HCT116 (cell line): ENCODE measurements around the gene GPC4.
"Not testable (repeated sequence)": the region's sequence is repeated elsewhere in the genome, so short reads cannot be mapped to it uniquely, and the experiment has no call there.

Experiments used
- CTCF ChIP-seq, 3 experiments: fragments of 200-600 bp in 1 of 3; sonication (generic) in 1 of 3; IDR thresholded peaks in 2 of 3; conservative IDR thresholded peaks in 1 of 3; 2 replicates each; pipeline ENCODE4 v1.5.1; 2012 to 2017; ENCODE audit warnings: low read depth in 2 of 3, low read length in 2 of 3, antibody characterized with exemption in 1 of 3, borderline replicate concordance in 1 of 3, control low read depth in 1 of 3, mild to moderate bottlenecking in 1 of 3, mixed read lengths in 1 of 3, mixed run types in 1 of 3, moderate library complexity in 1 of 3; ENCODE audit not compliant: insufficient read depth in 1 of 3
- EGR1 ChIP-seq: IDR thresholded peaks from 2 replicates; pipeline ENCODE4 v1.6.1; 2012; ENCODE audit warnings: low read depth
- YY1 ChIP-seq: IDR thresholded peaks from 2 replicates; pipeline ENCODE4 v1.6.1; 2011; ENCODE audit warnings: low read length, low read depth, moderate library complexity, mild to moderate bottlenecking; ENCODE audit not compliant: insufficient replicate concordance; ENCODE audit errors: extremely low read depth

- not testable (repeated sequence) for TF ChIP-seq CTCF (IDR thresholded peaks at IDR 0.05 in 2 of 3, conservative IDR thresholded peaks at IDR 0.05 in 1 of 3; ENCODE audit: borderline replicate concordance in 1 of 3, insufficient read depth in 1 of 3, low read depth in 2 of 3, low read length in 2 of 3); YY1; EGR1
These were observed 136.1 kb downstream of the GPC4 start for GRCh38 chrX:133279112-133279730.
